Kidney epithelial cell (primary cell): Measurements from ENCODE around the gene ATXN1. TPM values are rescaled to one million over a fixed set of nuclear protein-coding genes. Genes with fewer than 3 reads are reported as not detected.

Experiments
- DNase-seq: peaks from one replicate; pipeline ENCODE4 v3.0.0-alpha.2; 2010; ENCODE audit warnings: low read depth
- H3K27me3 ChIP-seq: 2 replicates; pipeline ENCODE4 v1.6.0; 2011; ENCODE audit warnings: low read length; ENCODE audit not compliant: control insufficient read depth, insufficient read depth
- H3K36me3 ChIP-seq: 2 replicates; pipeline ENCODE4 v1.5.1; 2011; ENCODE audit warnings: low read length; ENCODE audit not compliant: control insufficient read depth, insufficient read depth
- H3K4me3 ChIP-seq: 2 replicates; pipeline ENCODE4 v1.5.1; 2011; ENCODE audit warnings: low read depth, mild to moderate bottlenecking, control low read depth, low read length
- CTCF ChIP-seq: IDR thresholded peaks from 2 replicates; pipeline ENCODE4 v1.5.1; 2011; ENCODE audit warnings: mild to moderate bottlenecking, moderate library complexity, low read length, control low read depth, inconsistent platforms; ENCODE audit not compliant: insufficient read depth, poor library complexity, severe bottlenecking
- total RNA-seq: library from RNA; depleted of rRNA; stranded (reverse); fragments of >200 nt; gene quantifications from 2 replicates; pipeline ENCODE4 v1.2.3, GENCODE V29; 2015

ATXN1 gene
- total RNA-seq, 1 donor from 2014 or later, result 12.5 TPM

GRCh38 chr6:16602035-16602434 is 159.2 kb downstream of the ATXN1 start:
- Histone ChIP-seq H3K36me3 (no peaks in the 10 kb centered on the region), H3K27me3 (no peaks in the 10 kb centered on the region), H3K4me3 (no peak overlapping the region)
- no peak for TF ChIP-seq CTCF
- DNase-seq, result no peak

- Histone ChIP-seq H3K36me3 (no peaks in the 10 kb centered on the region), H3K27me3 (no peaks in the 10 kb centered on the region), H3K4me3 (no peak overlapping the region)
- no peak for DNase-seq
- no peak for TF ChIP-seq CTCF
Measured at GRCh38 chr6:16600701-16601100, 160.6 kb downstream of the ATXN1 start.

- H3K36me3 ChIP-seq, result no peaks in the 10 kb centered on the region
- no peak for TF ChIP-seq CTCF
- no peak for DNase-seq
- H3K27me3 ChIP-seq, result no peaks in the 10 kb centered on the region
- no peak overlapping the region for H3K4me3 ChIP-seq
Measured at GRCh38 chr6:16600026-16600425, 161.2 kb downstream of the ATXN1 start.

- TF ChIP-seq CTCF, result no peak
- no peak overlapping the region for H3K4me3 ChIP-seq
- no peak for DNase-seq
- no peaks in the 10 kb centered on the region for H3K36me3 ChIP-seq
- no peaks in the 10 kb centered on the region for H3K27me3 ChIP-seq
Measured at GRCh38 chr6:16596616-16597331, 164.5 kb downstream of the ATXN1 start.

- DNase-seq, result no peak
- Histone ChIP-seq H3K27me3 (no peaks in the 10 kb centered on the region), H3K36me3 (no peaks in the 10 kb centered on the region), H3K4me3 (no peak overlapping the region)
- no peak for TF ChIP-seq CTCF
Measured at GRCh38 chr6:16595514-16596120, 165.6 kb downstream of the ATXN1 start.

- DNase-seq, result no peak
- no peak for TF ChIP-seq CTCF
- no peaks in the 10 kb centered on the region for H3K27me3 ChIP-seq
- no peak overlapping the region for H3K4me3 ChIP-seq
- no peaks in the 10 kb centered on the region for H3K36me3 ChIP-seq
Measured at GRCh38 chr6:16594849-16595248, 166.4 kb downstream of the ATXN1 start.
